Stimulated activated CD4-positive, alpha-beta T cell treated with anti-CD3 and anti-CD28 coated beads, Interleukin-15, amount 100 ng/mL, for 1 hour (primary cell): Measurements from ENCODE around the gene ZNF583.

Source experiments
- DNase-seq, 2 donors: peaks; one replicate each; pipeline ENCODE4 v3.0.0-alpha.2; 2020; ENCODE audit warnings: low read depth in 1 of 2, low spot score in 1 of 2

ZNF583 gene

DNA sequence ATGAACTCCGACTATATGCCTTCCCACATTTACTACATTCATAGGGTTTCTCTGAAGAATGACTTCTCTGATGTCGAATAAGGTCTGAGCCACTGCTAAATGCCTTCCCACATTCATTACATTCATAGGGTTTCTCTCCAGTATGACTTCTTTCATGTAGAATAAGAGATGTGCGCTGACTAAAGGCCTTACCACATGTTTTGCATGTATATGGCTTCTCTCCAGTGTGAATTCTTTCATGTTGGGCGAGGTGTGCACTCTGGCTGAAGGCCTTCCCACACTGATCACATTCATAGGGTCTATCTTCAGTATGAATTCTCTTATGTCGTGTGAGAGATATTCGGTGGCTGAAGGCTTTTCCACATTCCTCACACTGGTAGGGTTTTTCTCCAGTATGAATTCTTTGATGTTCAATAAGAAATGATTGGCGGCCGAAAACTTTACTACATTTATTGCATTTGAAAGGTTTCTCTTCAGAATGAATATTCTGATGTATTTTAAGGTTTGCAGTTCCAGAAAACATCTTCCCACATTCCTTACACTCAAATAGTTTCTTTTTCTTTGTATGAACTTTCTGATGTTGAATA lies 37.2 kb downstream of the ZNF583 start:
- DNase-seq = no peak

DNA sequence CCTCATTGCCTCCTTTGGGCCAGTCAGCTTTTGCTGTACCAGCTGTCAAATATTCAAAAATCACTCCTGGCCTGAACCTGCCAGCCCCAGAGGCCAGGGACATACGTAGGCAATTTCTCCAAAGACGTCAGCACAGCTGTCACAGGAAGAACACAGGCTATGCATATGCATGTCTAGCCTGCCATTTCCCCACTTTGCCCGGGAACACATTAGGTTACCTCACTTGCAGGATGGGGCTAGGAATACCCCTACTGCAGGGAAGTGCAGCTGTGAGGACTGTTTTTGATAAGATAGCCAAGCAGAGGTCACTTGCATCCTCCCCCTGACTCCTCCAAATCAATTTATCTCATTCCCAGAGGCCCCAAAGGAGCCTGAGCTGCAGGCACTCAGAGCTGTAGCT lies 70.2 kb downstream of the ZNF583 start:
- no peak for DNase-seq

DNA sequence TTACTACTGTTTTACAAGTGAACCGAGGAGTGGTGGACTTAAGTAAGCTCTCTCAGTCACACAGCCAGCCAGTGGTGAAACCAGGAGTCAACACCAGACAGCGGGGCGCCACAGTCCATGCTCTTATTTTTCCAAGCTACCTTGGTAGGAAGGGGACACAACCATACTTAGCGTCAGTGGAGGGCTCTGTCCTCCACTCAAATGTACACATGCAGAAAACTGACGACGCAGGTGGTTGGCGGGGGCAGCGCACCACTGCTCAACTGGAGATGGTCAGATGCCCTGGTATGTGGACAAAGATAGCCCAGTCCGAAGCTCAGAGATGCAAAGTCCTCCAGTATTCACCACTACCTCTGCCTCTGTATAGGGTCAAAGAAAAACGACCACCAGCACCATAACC lies 72.0 kb downstream of the ZNF583 start:
- no peak for DNase-seq
